Keratinocyte (primary cell): ENCODE results near the gene UBXN2A. TPM values are rescaled to one million over a fixed set of nuclear protein-coding genes. Genes with fewer than 3 reads are reported as not detected.

Source experiments
- DNase-seq: peaks from one replicate; pipeline ENCODE4 v3.0.0-alpha.2; 2011; ENCODE audit warnings: low read depth, missing footprints, low spot score
- FAIRE-seq: peaks from 2 replicates; lab custom pipeline; 2011; peaks lifted over from hg19 to GRCh38; lab: Jason Lieb, UNC
- H2AFZ ChIP-seq: 2 replicates; pipeline ENCODE4 v1.6.0; 2012; ENCODE audit warnings: low read length, control low read depth, inconsistent platforms; ENCODE audit not compliant: control insufficient read depth
- H3K27ac ChIP-seq: 2 replicates; pipeline ENCODE4 v1.5.1; 2011; ENCODE audit warnings: low read length; ENCODE audit not compliant: control insufficient read depth, insufficient read depth
- H3K27me3 ChIP-seq: 3 replicates; pipeline ENCODE4 v1.6.0; 2011; ENCODE audit warnings: low read length; ENCODE audit not compliant: control insufficient read depth, insufficient read depth; ENCODE audit errors: extremely low read depth
- H3K36me3 ChIP-seq, 2 experiments: 2 replicates in 1 of 2; 3 replicates in 1 of 2; pipeline ENCODE4 v1.5.1; 2011; ENCODE audit warnings: low read length in 2 of 2, mild to moderate bottlenecking in 1 of 2; ENCODE audit not compliant: control insufficient read depth in 2 of 2, insufficient read depth in 2 of 2; ENCODE audit errors: extremely low read depth in 1 of 2
- H3K4me1 ChIP-seq: 3 replicates; pipeline ENCODE4 v1.5.1; 2011; ENCODE audit warnings: low read length; ENCODE audit not compliant: control insufficient read depth, insufficient read depth; ENCODE audit errors: extremely low read depth
- H3K4me2 ChIP-seq: 3 replicates; pipeline ENCODE4 v1.6.0; 2011; ENCODE audit warnings: low read depth, low read length; ENCODE audit not compliant: control insufficient read depth, insufficient read depth; ENCODE audit errors: extremely low read depth
- H3K4me3 ChIP-seq, 3 experiments: fragments of 200-600 bp in 1 of 3; sonication (generic) in 1 of 3; 2 replicates in 2 of 3; 3 replicates in 1 of 3; pipeline ENCODE4 v1.5.1; 2011 to 2016; ENCODE audit warnings: low read length in 3 of 3, mild to moderate bottlenecking in 3 of 3, control low read depth in 2 of 3, inconsistent platforms in 1 of 3, low read depth in 1 of 3, mixed read lengths in 1 of 3, mixed run types in 1 of 3, moderate library complexity in 1 of 3; ENCODE audit not compliant: control insufficient read depth in 2 of 3, insufficient read depth in 2 of 3; ENCODE audit errors: extremely low read depth in 1 of 3
- H3K79me2 ChIP-seq: 2 replicates; pipeline ENCODE4 v1.6.0; 2012; ENCODE audit warnings: low read length; ENCODE audit not compliant: control insufficient read depth, insufficient read depth
- H3K9ac ChIP-seq: 3 replicates; pipeline ENCODE4 v1.6.0; 2011; ENCODE audit warnings: low read length; ENCODE audit not compliant: control insufficient read depth, insufficient read depth; ENCODE audit errors: extremely low read depth
- H3K9me1 ChIP-seq: 3 replicates; pipeline ENCODE4 v1.6.0; 2011; ENCODE audit warnings: low read length; ENCODE audit not compliant: control insufficient read depth, insufficient read depth; ENCODE audit errors: extremely low read depth
- H3K9me3 ChIP-seq: 2 replicates; pipeline ENCODE4 v1.5.1; 2012; ENCODE audit warnings: low read depth, low read length; ENCODE audit not compliant: control insufficient read depth
- H4K20me1 ChIP-seq: 3 replicates; pipeline ENCODE4 v1.6.0; 2011; ENCODE audit warnings: low read length; ENCODE audit not compliant: control insufficient read depth, insufficient read depth; ENCODE audit errors: extremely low read depth
- CTCF ChIP-seq, 3 experiments: IDR thresholded peaks in 1 of 3; conservative IDR thresholded peaks in 1 of 3; optimal IDR thresholded peaks in 1 of 3; 2 replicates in 2 of 3; 3 replicates in 1 of 3; pipeline versions ENCODE3 to v1.5.1; 2011; ENCODE audit warnings: low read length in 3 of 3, mild to moderate bottlenecking in 3 of 3, moderate library complexity in 2 of 3, control low read depth in 1 of 3, inconsistent platforms in 1 of 3; ENCODE audit not compliant: insufficient read depth in 2 of 3; ENCODE audit errors: extremely low read depth in 1 of 3
- EZH2 ChIP-seq: IDR thresholded peaks from one replicate; pipeline ENCODE4 v1.6.1; 2012; ENCODE audit warnings: inconsistent platforms, mild to moderate bottlenecking, low read length, moderate library complexity
- dilution Hi-C: fragments of 300-500 bp; cut with MboI; formaldehyde crosslinking; loops from one replicate; pipeline ENCODE4 v1.7.0; 2020; ENCODE audit warnings: low sequenced_read_pairs; ENCODE audit not compliant: extremely low pct_ligation_motif_present
- polyA plus RNA-seq, 5 experiments: library from polyadenylated mRNA; depleted of rRNA in 3 of 5; stranded (reverse) in 3 of 5; stranded (forward) in 1 of 5; unstranded in 1 of 5; fragments of >200 nt; gene quantifications; 1 replicate in 1 of 5; 2 replicates in 3 of 5; 3 replicates in 1 of 5; pipeline versions ENCODE4 v1.2.1 to v1.2.3, GENCODE V29; 2011 to 2012; ENCODE audit warnings: missing spikeins in 2 of 5, low read depth in 1 of 5, low replicate concordance in 1 of 5

Gene UBXN2A
- polyA plus RNA-seq, 1 donor (not counting 4 experiments of a cell fraction or from before 2014, with no cell fraction given), result 11.7 TPM

GRCh38 chr2:23912054-23912453, 28.2 kb upstream of the UBXN2A start:
- Histone ChIP-seq H3K9me3 (no peaks in the 10 kb centered on the region), H4K20me1 (no peaks in the 10 kb centered on the region), H3K27me3 (no peaks in the 10 kb centered on the region), H3K4me1 (peaks cover 6% of the 10 kb centered on the region), H3K36me3 (no peaks in the 10 kb centered on the region), H3K27ac (no peak overlapping the region), H3K79me2 (peaks cover 53% of the 10 kb centered on the region), H3K9ac (no peak overlapping the region), H3K9me1 (no peaks in the 10 kb centered on the region), H3K4me3 (no peak overlapping the region), H3K4me2 (no peak overlapping the region), H2AFZ (no peak overlapping the region)
- dilution Hi-C loops, result no loop called here
- DNase-seq (no peak), FAIRE-seq (no peak)
- TF ChIP-seq CTCF (optimal IDR thresholded peaks at IDR 0.05 in 1 of 3, IDR thresholded peaks at IDR 0.05 in 1 of 3, conservative IDR thresholded peaks at IDR 0.05 in 1 of 3; ENCODE audit: extremely low read depth in 1 of 3, insufficient read depth in 2 of 3, low read length in 3 of 3) (no peak), EZH2 (no peak)

- H3K9ac ChIP-seq, result no peak overlapping the region
- DNase-seq (no peak), FAIRE-seq (no peak)
- no peaks in the 10 kb centered on the region for H3K9me1 ChIP-seq
- H2AFZ ChIP-seq, result no peak overlapping the region
- H3K27me3 ChIP-seq, result no peaks in the 10 kb centered on the region
- H3K4me3 ChIP-seq, result no peak overlapping the region
- H3K4me1 ChIP-seq, result peaks cover 6% of the 10 kb centered on the region
- dilution Hi-C loops, result no loop called here
- H3K9me3 ChIP-seq, result no peaks in the 10 kb centered on the region
- no peaks in the 10 kb centered on the region for H3K36me3 ChIP-seq
- TF ChIP-seq EZH2 (no peak), CTCF (optimal IDR thresholded peaks at IDR 0.05 in 1 of 3, IDR thresholded peaks at IDR 0.05 in 1 of 3, conservative IDR thresholded peaks at IDR 0.05 in 1 of 3; ENCODE audit: extremely low read depth in 1 of 3, insufficient read depth in 2 of 3, low read length in 3 of 3) (no peak)
- peaks cover 72% of the 10 kb centered on the region for H3K79me2 ChIP-seq
- no peak overlapping the region for H3K4me2 ChIP-seq
- H4K20me1 ChIP-seq, result no peaks in the 10 kb centered on the region
- no peak overlapping the region for H3K27ac ChIP-seq
These were observed 24.9 kb upstream of the UBXN2A start for GRCh38 chr2:23915327-23915726.
